8988T (cell line): Measurements from ENCODE around the gene RIPK1.
A peak's percentile ranks its signal among the peaks of the same experiment; 100 is the strongest.

Experiments used
- DNase-seq: peaks from one replicate; pipeline ENCODE4 v3.0.0; 2011

The RIPK1 gene

GRCh38 chr6:3086282-3086946 lies 18.1 kb downstream of the RIPK1 start:
- no peak for DNase-seq

GRCh38 chr6:3088446-3088845 lies 20.2 kb downstream of the RIPK1 start:
- DNase-seq: no peak

- no peak for DNase-seq
Observed at GRCh38 chr6:3088968-3089367, 20.7 kb downstream of the RIPK1 start.

GRCh38 chr6:3090013-3090412 lies 21.7 kb downstream of the RIPK1 start:
- no peak for DNase-seq

- no peak for DNase-seq
Observed at GRCh38 chr6:3094815-3095214, 26.5 kb downstream of the RIPK1 start.

GRCh38 chr6:3102875-3103274 lies 34.6 kb downstream of the RIPK1 start:
- DNase-seq: no peak

- no peak for DNase-seq
Observed at GRCh38 chr6:3108746-3109414, 40.6 kb downstream of the RIPK1 start.

GRCh38 chr6:3109761-3110160 lies 41.5 kb downstream of the RIPK1 start:
- DNase-seq: no peak

GRCh38 chr6:3114377-3114776 lies 46.1 kb downstream of the RIPK1 start:
- DNase-seq: no peak

- DNase-seq: no peak
Observed at GRCh38 chr6:3117912-3118352, 49.6 kb downstream of the RIPK1 start.

GRCh38 chr6:3118353-3119039 lies 50.2 kb downstream of the RIPK1 start, which contains the start of gene BPHL:
BPHL (plus strand) TSS chr6:3118711; CDS start chr6:3118741, 30 bp downstream.
- DNase-seq: peak; percentile 89

GRCh38 chr6:3119040-3119723 lies 50.9 kb downstream of the RIPK1 start:
- no peak for DNase-seq

- DNase-seq: no peak
Observed at GRCh38 chr6:3120765-3121089, 52.4 kb downstream of the RIPK1 start.

GRCh38 chr6:3122823-3123182 lies 54.5 kb downstream of the RIPK1 start:
- DNase-seq: no peak

GRCh38 chr6:3124667-3125066 lies 56.4 kb downstream of the RIPK1 start:
- no peak for DNase-seq

GRCh38 chr6:3125815-3126214 lies 57.5 kb downstream of the RIPK1 start:
- no peak for DNase-seq

GRCh38 chr6:3128356-3129108 lies 60.2 kb downstream of the RIPK1 start:
- DNase-seq: no peak

- no peak for DNase-seq
Observed at GRCh38 chr6:3131695-3132094, 63.4 kb downstream of the RIPK1 start.

GRCh38 chr6:3133515-3133914 lies 65.2 kb downstream of the RIPK1 start:
- DNase-seq: no peak

GRCh38 chr6:3135668-3136291 lies 67.5 kb downstream of the RIPK1 start:
- no peak for DNase-seq

- DNase-seq: no peak
Observed at GRCh38 chr6:3136292-3137011, 68.2 kb downstream of the RIPK1 start.
